ENCODE data around the gene ZNF334.

ZNF334 gene

DNA sequence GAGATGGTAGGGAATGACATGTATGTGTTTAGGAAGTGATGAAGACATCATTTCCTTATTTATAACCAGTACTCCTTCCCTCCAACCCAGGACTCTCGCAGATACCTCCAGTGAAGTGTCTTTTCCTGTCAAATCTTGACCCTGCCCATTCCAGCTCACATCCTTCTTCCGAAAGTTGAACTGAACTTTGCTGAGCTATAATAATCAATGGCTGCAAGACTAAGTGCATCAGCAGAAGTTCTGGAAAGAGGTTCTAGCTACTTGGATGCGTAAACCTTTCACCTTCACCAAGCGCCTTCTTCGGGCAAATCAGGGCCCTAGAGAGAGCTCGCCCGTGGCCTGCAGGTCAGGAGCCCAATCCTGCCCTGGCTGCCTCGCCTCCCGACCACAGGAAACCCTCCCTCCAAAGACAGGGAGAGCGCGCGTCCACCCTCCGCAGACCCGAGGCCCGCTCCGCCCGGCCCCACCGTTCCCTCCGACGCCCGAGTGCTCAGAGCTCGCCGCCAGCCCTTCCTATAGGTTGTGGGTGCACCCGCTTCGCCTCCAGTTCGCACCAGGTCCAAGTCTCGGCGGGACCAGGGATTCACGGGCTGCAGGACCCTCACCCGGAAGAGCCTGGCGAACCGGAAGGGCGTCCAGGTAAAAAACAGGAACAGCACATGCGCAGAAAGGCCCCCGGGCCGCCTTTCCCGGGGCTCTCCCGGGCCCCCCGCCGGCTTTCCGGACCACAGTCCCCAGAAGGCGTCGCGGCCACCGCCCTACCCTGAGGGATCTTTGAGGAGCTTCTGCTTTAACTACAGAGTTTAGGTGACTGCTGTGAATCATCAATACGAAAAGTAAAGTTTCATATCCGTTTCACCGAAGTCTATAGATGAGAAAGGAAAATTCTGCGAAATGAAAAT lies at the start of gene ZNF334:
Gene ZNF334, minus strand, starts transcription at position 617 of the 902 bp plus-strand sequence. CDS start 1,457 bp downstream, outside the sequence.
- H3K4me3 ChIP-seq (ENCODE audit: low read length): peak within 1 kb of the TSS; percentile 73
- TF ChIP-seq CTCF (conservative IDR thresholded peaks at IDR 0.05; ENCODE audit: low read length): no peak
- peak; percentile 38 for DNase-seq (ENCODE audit: low read depth)

GRCh38 chr20:46562373-46563169 lies 49.2 kb upstream of the ZNF334 start:
- peak; percentile 87 for TF ChIP-seq CTCF (conservative IDR thresholded peaks at IDR 0.05; ENCODE audit: low read length)

GRCh38 chr20:46562009-46562372 lies 48.6 kb upstream of the ZNF334 start:
- no peak for TF ChIP-seq CTCF (conservative IDR thresholded peaks at IDR 0.05; ENCODE audit: low read length)
- H3K4me3 ChIP-seq (ENCODE audit: low read length): peak overlapping the region; percentile 49; the same call in 1 of the 2 replicates
- DNase-seq (ENCODE audit: low read depth): no peak

More at GRCh38 chr20:46562373-46563169, 49.2 kb upstream of the ZNF334 start:
- DNase-seq (ENCODE audit: low read depth): peak; percentile 57
- H3K4me3 ChIP-seq (ENCODE audit: low read length): peak overlapping the region; percentile 49

- no peak for DNase-seq (ENCODE audit: low read depth)
- no peak overlapping the region for H3K4me3 ChIP-seq (ENCODE audit: low read length)
- TF ChIP-seq CTCF (conservative IDR thresholded peaks at IDR 0.05; ENCODE audit: low read length): no peak
Observed at GRCh38 chr20:46559685-46560440, 46.5 kb upstream of the ZNF334 start.

DNA sequence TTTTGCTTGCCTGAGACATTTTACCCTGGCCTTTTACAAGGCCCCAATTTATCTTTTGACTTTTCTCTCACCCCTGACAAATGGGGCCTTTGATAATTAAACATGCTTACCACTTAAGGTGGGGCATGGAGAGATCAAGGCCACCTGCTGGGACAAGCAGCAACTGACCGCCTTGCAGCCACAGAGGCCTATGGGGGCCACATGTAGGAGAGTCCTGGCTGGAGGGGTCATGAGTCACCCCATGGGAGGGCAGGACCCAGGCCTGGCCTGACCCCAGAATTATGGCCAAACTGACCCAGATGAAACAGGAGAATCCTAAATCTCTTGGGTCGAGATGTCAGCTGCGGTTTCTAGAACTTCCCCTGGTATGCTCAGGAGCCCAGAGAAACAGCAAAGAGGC lies 45.6 kb upstream of the ZNF334 start:
- H3K4me3 ChIP-seq (ENCODE audit: low read length): no peak overlapping the region

More for the DNA sequence above, 45.6 kb upstream of the ZNF334 start:
- no peak for TF ChIP-seq CTCF (conservative IDR thresholded peaks at IDR 0.05; ENCODE audit: low read length)
- DNase-seq (ENCODE audit: low read depth): no peak

Measured in AG10803 (cell line).